Calu3 (cell line): ENCODE measurements around the gene ZNF581. TPM values are rescaled to one million over a fixed set of nuclear protein-coding genes. Genes with fewer than 3 reads are reported as not detected.

ENCODE experiments used
- BruUV-seq: library from RNA; stranded (reverse); fragments of 400-500 nt; replicated peaks from 2 replicates; lab custom pipeline; 2021; lab: Mats Ljungman, UMichigan
- CTCF ChIA-PET: fragments of 300-600 bp; sonication (Branson Sonifier 250); formaldehyde crosslinking; loops from one replicate; lab custom pipeline; 2022; ENCODE audit warnings: antibody characterized with exemption; lab: Charles Lee
- DNase-seq: peaks from one replicate; pipeline ENCODE4 v3.0.0; 2022
- H3K27ac Mint-ChIP-seq: one replicate; pipeline ENCODE4 v1.8.0; 2022; ENCODE audit warnings: mixed read lengths; ENCODE audit not compliant: unreplicated experiment
- H3K27me3 Mint-ChIP-seq: one replicate; pipeline ENCODE4 v1.8.0; 2022; ENCODE audit warnings: mixed read lengths; ENCODE audit not compliant: unreplicated experiment
- H3K36me3 Mint-ChIP-seq: one replicate; pipeline ENCODE4 v1.8.0; 2022; ENCODE audit warnings: mild to moderate bottlenecking, moderate library complexity, mixed read lengths; ENCODE audit not compliant: insufficient read depth, unreplicated experiment
- H3K4me1 Mint-ChIP-seq: one replicate; pipeline ENCODE4 v1.8.0; 2022; ENCODE audit warnings: mild to moderate bottlenecking, low read depth, mixed read lengths; ENCODE audit not compliant: unreplicated experiment
- H3K4me3 Mint-ChIP-seq: one replicate; pipeline ENCODE4 v1.8.0; 2022; ENCODE audit warnings: mild to moderate bottlenecking, low read depth, moderate library complexity, mixed read lengths; ENCODE audit not compliant: unreplicated experiment
- H3K9me3 Mint-ChIP-seq: one replicate; pipeline ENCODE4 v1.8.0; 2022; ENCODE audit warnings: low read depth, mixed read lengths; ENCODE audit not compliant: unreplicated experiment
- CTCF ChIP-seq: fragments of 200-600 bp; IDR thresholded peaks from one replicate; pipeline ENCODE4 v1.8.0; 2022; ENCODE audit warnings: antibody characterized with exemption; ENCODE audit not compliant: unreplicated experiment
- intact Hi-C: fragments of 100-400 bp; cut with micrococcal nuclease; formaldehyde crosslinking; loops from one replicate; pipeline ENCODE4 v1.10.0; 2022; ENCODE audit not compliant: unreplicated experiment
- total RNA-seq: library from RNA; stranded (reverse); gene quantifications from 2 replicates; pipeline ENCODE4 v1.2.3, GENCODE V29; 2022

The ZNF581 gene
- total RNA-seq, 1 experiment from 2014 or later, result 33.1 TPM

- Mint-ChIP-seq H3K4me3 (no peak overlapping the region), H3K27ac (no peak overlapping the region), H3K36me3 (peaks cover 72% of the 10 kb centered on the region), H3K27me3 (no peaks in the 10 kb centered on the region), H3K9me3 (no peaks in the 10 kb centered on the region), H3K4me1 (peaks cover 15% of the 10 kb centered on the region)
- no peak for TF ChIP-seq CTCF
- CTCF ChIA-PET, result no interaction called here
- DNase-seq, result no peak
- intact Hi-C loops, result loop anchor here (2.0 to 5.0 kb wide), 2 partner anchors 51 to 81 kb away; partner anchors contain the start of gene SBK3
- no TSS peak for BruUV-seq
Observed at GRCh38 chr19:55598034-55598433, 45.4 kb upstream of the ZNF581 start.

- BruUV-seq, result no TSS peak
- CTCF ChIA-PET, result interaction anchor here (0.6 to 1.6 kb wide), 16 partner anchors 12 to 1215 kb away, joined by 3 to 9 read pairs (median 4); partner anchors contain the start of gene ZNF579
- Mint-ChIP-seq H3K9me3 (no peaks in the 10 kb centered on the region), H3K4me1 (peaks cover 15% of the 10 kb centered on the region), H3K27me3 (no peaks in the 10 kb centered on the region), H3K27ac (peak overlapping the region; percentile 94), H3K36me3 (peaks cover 79% of the 10 kb centered on the region), H3K4me3 (peak overlapping the region; percentile 87)
- peak; percentile 98 for DNase-seq
- TF ChIP-seq CTCF, result no peak
- intact Hi-C loops, result loop anchor here (2.0 to 5.0 kb wide), 2 partner anchors 52 to 82 kb away; partner anchors contain the start of gene SBK3
Observed at GRCh38 chr19:55598719-55599467, 44.6 kb upstream of the ZNF581 start.

- H3K36me3 Mint-ChIP-seq, result peaks cover 83% of the 10 kb centered on the region
- no TSS peak for BruUV-seq
- H3K4me3 Mint-ChIP-seq, result peak within 1 kb of the TSS; percentile 87
- TF ChIP-seq CTCF, result no peak
- H3K27ac Mint-ChIP-seq, result peak within 1 kb of the TSS; percentile 94
- no peaks in the 10 kb centered on the region for H3K27me3 Mint-ChIP-seq
- intact Hi-C loops, result loop anchor here (2.0 to 5.0 kb wide), 2 partner anchors 52 to 83 kb away; partner anchors contain the start of gene SBK3
- no peaks in the 10 kb centered on the region for H3K9me3 Mint-ChIP-seq
- H3K4me1 Mint-ChIP-seq, result peaks cover 19% of the 10 kb centered on the region
- CTCF ChIA-PET, result interaction anchor here (0.6 to 1.6 kb wide), 18 partner anchors 12 to 1215 kb away, joined by 3 to 9 read pairs (median 3); partner anchors contain the start of gene ZNF579
- peak; percentile 99 for DNase-seq
Observed at GRCh38 chr19:55599468-55599841, 44.0 kb upstream of the ZNF581 start, which contains the start of gene FIZ1. Gene FIZ1, minus strand, starts transcription at chr19:55599517. Its CDS starts 1,652 bp downstream, at chr19:55597865.

- no TSS peak for BruUV-seq
- H3K9me3 Mint-ChIP-seq, result no peaks in the 10 kb centered on the region
- intact Hi-C loops, result loop anchor here (2.0 to 5.0 kb wide), 2 partner anchors 53 to 83 kb away; partner anchors contain the start of gene SBK3
- peaks cover 24% of the 10 kb centered on the region for H3K4me1 Mint-ChIP-seq
- peak within 1 kb of the TSS; percentile 94 for H3K27ac Mint-ChIP-seq
- H3K36me3 Mint-ChIP-seq, result peaks cover 83% of the 10 kb centered on the region
- CTCF ChIA-PET, result interaction anchor here (0.6 to 1.6 kb wide), 10 partner anchors 13 to 1709 kb away, joined by 3 to 9 read pairs (median 4); no protein-coding TSS in a partner anchor
- no peak for TF ChIP-seq CTCF
- H3K4me3 Mint-ChIP-seq, result peak within 1 kb of the TSS; percentile 87
- DNase-seq, result peak; percentile 89
- H3K27me3 Mint-ChIP-seq, result no peaks in the 10 kb centered on the region
Observed at GRCh38 chr19:55599842-55600661, 43.4 kb upstream of the ZNF581 start, which contains the start of gene ZNF524. Gene ZNF524, plus strand, starts transcription at chr19:55600288. Its CDS starts 1,825 bp downstream, at chr19:55602113.
